Measurements from ENCODE around the gene ANO8.

GRCh38 chr19:17311455-17312188, 23.0 kb downstream of the ANO8 start:
- TF ChIP-seq CTCF (conservative IDR thresholded peaks at IDR 0.05 in 1 of 2, IDR thresholded peaks at IDR 0.05 in 1 of 2; ENCODE audit: extremely low read depth in 1 of 2, insufficient read depth in 1 of 2, low read depth in 1 of 2, low read length in 2 of 2) (no peak), EZH2 (IDR thresholded peaks at IDR 0.05; ENCODE audit: borderline replicate concordance, low read length) (no peak)

Data from mammary epithelial cell (primary cell).